DND-41 (cell line): ENCODE measurements around the gene ZBED4.

ENCODE experiments used
- EZH2 ChIP-seq: IDR thresholded peaks from 3 replicates; pipeline ENCODE4 v1.6.1; 2012; ENCODE audit warnings: borderline replicate concordance, low read depth, mild to moderate bottlenecking, moderate library complexity, low read length, inconsistent platforms; ENCODE audit not compliant: severe bottlenecking
- TF ChIP-seq, protein P1 (sequence below): IDR thresholded peaks from 2 replicates; pipeline ENCODE4 v1.5.1; 2012; ENCODE audit warnings: borderline replicate concordance, low read length, moderate library complexity, mild to moderate bottlenecking; ENCODE audit not compliant: poor library complexity, severe bottlenecking; ENCODE audit errors: extremely low read depth

DNA sequence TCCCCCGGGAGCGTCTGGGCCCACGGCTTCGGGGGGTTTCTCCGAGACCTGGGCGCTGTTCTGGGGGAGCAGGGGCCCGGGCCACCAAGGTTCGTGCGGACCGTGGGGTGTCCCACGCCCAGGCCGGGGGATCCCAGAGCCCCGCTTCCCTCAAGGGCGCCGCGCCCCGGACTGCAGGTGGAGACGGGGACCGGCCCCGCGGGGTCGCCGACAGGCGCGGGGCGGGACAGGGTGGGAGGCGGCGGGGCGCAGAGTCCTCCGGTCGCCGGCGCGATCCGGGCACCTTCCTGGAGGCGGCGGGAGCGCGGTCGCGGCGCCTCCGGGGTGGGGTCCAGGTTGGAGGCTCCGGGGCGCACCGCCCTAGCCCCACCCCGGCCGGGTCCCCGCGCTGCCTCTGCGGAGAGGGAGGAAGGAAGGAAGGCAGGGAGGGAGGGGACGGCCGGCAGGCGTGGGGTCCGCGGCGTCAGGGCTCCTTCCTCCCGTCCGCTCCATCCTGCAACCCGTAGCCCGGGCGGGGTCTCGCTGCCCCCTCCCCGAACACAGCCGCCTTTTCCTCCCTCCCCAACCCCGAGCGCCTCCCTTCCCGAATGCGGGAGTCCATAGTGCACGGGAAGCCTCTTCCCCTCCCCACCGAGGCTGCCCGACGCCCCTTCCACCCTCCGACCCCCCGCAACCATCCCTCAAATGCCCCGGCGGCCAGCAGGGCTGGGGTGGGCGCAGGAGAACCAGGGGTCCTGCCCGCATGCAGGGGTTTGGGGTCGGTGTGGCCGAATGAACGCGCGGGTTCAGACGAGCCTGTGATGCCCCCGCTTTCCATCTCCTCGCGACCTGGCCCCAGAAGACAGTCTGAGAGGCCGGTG, 4.3 kb upstream of the ZBED4 start:
- TF ChIP-seq, protein P1, sequence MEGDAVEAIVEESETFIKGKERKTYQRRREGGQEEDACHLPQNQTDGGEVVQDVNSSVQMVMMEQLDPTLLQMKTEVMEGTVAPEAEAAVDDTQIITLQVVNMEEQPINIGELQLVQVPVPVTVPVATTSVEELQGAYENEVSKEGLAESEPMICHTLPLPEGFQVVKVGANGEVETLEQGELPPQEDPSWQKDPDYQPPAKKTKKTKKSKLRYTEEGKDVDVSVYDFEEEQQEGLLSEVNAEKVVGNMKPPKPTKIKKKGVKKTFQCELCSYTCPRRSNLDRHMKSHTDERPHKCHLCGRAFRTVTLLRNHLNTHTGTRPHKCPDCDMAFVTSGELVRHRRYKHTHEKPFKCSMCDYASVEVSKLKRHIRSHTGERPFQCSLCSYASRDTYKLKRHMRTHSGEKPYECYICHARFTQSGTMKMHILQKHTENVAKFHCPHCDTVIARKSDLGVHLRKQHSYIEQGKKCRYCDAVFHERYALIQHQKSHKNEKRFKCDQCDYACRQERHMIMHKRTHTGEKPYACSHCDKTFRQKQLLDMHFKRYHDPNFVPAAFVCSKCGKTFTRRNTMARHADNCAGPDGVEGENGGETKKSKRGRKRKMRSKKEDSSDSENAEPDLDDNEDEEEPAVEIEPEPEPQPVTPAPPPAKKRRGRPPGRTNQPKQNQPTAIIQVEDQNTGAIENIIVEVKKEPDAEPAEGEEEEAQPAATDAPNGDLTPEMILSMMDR, result no peak
- no peak for TF ChIP-seq EZH2
